ENCODE data around the gene NEK10. TPM values are rescaled to one million over a fixed set of nuclear protein-coding genes. Genes with fewer than 3 reads are reported as not detected.

Gene NEK10
- total and polyA plus RNA-seq, 2 donors from 2014 or later: 1.0 to 4.1 TPM

DNA sequence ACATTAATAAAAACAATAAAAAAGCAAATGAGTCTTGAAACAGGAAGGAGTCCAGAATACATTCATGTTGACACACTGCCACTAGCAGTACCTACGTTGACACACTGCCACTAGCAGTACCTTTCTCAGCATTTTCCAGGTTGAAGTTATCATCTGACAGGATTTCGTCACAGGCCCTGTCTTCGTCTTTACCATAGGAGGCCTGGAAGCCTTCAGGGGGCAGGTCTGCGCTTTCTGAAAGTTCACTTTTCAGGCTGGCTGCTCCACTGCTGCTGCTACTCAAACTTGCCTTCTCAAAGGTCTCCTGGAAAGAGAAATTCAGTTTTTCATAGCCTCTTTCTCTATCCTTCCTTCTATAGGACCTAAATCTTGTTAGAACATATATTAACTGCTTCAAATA, 194.7 kb downstream of the NEK10 start:
- H3K4me1 ChIP-seq (ENCODE audit: control insufficient read depth in 2 of 3, insufficient read depth in 2 of 3, low read depth in 1 of 3, low read length in 3 of 3): no peaks in the 10 kb centered on the region
- H3K27ac ChIP-seq (ENCODE audit: low read depth in 2 of 2, low read length in 2 of 2): no peak overlapping the region
- FAIRE-seq: no peak
- DNase-seq: no peak
- TF ChIP-seq, protein P1, sequence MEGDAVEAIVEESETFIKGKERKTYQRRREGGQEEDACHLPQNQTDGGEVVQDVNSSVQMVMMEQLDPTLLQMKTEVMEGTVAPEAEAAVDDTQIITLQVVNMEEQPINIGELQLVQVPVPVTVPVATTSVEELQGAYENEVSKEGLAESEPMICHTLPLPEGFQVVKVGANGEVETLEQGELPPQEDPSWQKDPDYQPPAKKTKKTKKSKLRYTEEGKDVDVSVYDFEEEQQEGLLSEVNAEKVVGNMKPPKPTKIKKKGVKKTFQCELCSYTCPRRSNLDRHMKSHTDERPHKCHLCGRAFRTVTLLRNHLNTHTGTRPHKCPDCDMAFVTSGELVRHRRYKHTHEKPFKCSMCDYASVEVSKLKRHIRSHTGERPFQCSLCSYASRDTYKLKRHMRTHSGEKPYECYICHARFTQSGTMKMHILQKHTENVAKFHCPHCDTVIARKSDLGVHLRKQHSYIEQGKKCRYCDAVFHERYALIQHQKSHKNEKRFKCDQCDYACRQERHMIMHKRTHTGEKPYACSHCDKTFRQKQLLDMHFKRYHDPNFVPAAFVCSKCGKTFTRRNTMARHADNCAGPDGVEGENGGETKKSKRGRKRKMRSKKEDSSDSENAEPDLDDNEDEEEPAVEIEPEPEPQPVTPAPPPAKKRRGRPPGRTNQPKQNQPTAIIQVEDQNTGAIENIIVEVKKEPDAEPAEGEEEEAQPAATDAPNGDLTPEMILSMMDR (IDR thresholded peaks at IDR 0.05; ENCODE audit: borderline replicate concordance, extremely low read depth, insufficient read depth): no peak
- H3K36me3 ChIP-seq (ENCODE audit: control insufficient read depth in 2 of 3, insufficient read depth in 3 of 3, low read length in 3 of 3): no peaks in the 10 kb centered on the region
- intact Hi-C loops (cut with DNase I): no loop called here
- no peaks in the 10 kb centered on the region for H3K9me3 ChIP-seq (ENCODE audit: control insufficient read depth in 2 of 3, insufficient read depth in 1 of 3, low read length in 3 of 3)
- no peaks in the 10 kb centered on the region for H3K27me3 ChIP-seq (ENCODE audit: control insufficient read depth, insufficient read depth, low read length)
- H3K9ac ChIP-seq (ENCODE audit: low read length in 3 of 3): no peak overlapping the region
- H3K4me3 ChIP-seq (ENCODE audit: low read length in 3 of 3): no peak overlapping the region

DNA sequence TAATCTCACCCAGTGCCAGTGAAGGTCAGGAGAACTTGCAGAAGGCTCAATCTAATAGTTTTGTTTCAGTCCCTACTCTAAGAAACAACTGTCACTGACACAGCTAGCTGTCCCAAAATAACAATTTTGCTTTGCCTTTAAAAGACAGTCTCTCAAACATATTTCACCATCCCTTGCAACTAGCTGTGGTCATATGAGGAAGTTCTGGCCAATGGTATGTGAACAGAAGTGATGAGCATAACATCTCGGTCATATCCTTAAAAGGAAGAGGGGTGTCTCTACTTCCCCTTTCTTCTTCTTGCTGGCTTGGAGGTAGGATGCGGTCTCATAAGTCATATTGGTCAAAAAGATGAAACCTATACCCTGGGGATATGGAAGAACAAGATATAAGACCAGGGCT, 198.1 kb downstream of the NEK10 start:
- Histone ChIP-seq H3K27ac (ENCODE audit: low read depth in 2 of 2, low read length in 2 of 2) (no peak overlapping the region), H3K9ac (ENCODE audit: low read length in 3 of 3) (no peak overlapping the region), H3K27me3 (ENCODE audit: control insufficient read depth, insufficient read depth, low read length) (no peaks in the 10 kb centered on the region), H3K4me1 (ENCODE audit: control insufficient read depth in 2 of 3, insufficient read depth in 2 of 3, low read depth in 1 of 3, low read length in 3 of 3) (no peaks in the 10 kb centered on the region), H3K4me3 (ENCODE audit: low read length in 3 of 3) (no peak overlapping the region), H3K36me3 (ENCODE audit: control insufficient read depth in 2 of 3, insufficient read depth in 3 of 3, low read length in 3 of 3) (no peaks in the 10 kb centered on the region), H3K9me3 (ENCODE audit: control insufficient read depth in 2 of 3, insufficient read depth in 1 of 3, low read length in 3 of 3) (no peaks in the 10 kb centered on the region)
- TF ChIP-seq, protein P1 (IDR thresholded peaks at IDR 0.05; ENCODE audit: borderline replicate concordance, extremely low read depth, insufficient read depth): no peak
- intact Hi-C loops (cut with DNase I): no loop called here
- no peak for DNase-seq
- FAIRE-seq: no peak

DNA sequence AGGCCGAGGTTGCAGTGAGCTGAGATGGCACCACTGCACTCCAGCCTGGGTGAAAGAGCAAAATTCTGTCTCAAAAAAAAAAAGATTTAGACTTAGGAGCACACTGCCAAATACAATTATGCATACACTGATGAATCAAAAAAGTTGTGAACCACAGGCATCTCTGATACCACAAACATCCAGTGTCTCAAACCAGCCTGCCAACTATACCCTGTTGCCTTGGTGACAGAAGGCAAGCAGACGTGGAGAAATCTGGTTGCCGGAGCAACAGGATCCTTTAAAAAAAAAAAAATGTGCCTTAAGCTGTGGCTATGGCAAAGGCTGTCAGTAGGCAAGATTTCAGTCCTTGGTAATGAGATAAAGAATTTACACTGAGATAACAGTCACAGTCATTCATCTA, 202.3 kb downstream of the NEK10 start:
- peak in 1 of 5 donors; percentile 12 for DNase-seq
- Histone ChIP-seq H3K27me3 (ENCODE audit: control insufficient read depth, insufficient read depth, low read length) (no peaks in the 10 kb centered on the region), H3K27ac (ENCODE audit: low read depth in 2 of 2, low read length in 2 of 2) (no peak overlapping the region), H3K9me3 (ENCODE audit: control insufficient read depth in 2 of 3, insufficient read depth in 1 of 3, low read length in 3 of 3) (no peaks in the 10 kb centered on the region), H3K4me1 (ENCODE audit: control insufficient read depth in 2 of 3, insufficient read depth in 2 of 3, low read depth in 1 of 3, low read length in 3 of 3) (no peaks in the 10 kb centered on the region), H3K36me3 (ENCODE audit: control insufficient read depth in 2 of 3, insufficient read depth in 3 of 3, low read length in 3 of 3) (no peaks in the 10 kb centered on the region), H3K9ac (ENCODE audit: low read length in 3 of 3) (no peak overlapping the region), H3K4me3 (ENCODE audit: low read length in 3 of 3) (no peak overlapping the region)
- FAIRE-seq: no peak
- TF ChIP-seq, protein P1 (IDR thresholded peaks at IDR 0.05; ENCODE audit: borderline replicate concordance, extremely low read depth, insufficient read depth): no peak
- intact Hi-C loops (cut with DNase I): no loop called here

DNA sequence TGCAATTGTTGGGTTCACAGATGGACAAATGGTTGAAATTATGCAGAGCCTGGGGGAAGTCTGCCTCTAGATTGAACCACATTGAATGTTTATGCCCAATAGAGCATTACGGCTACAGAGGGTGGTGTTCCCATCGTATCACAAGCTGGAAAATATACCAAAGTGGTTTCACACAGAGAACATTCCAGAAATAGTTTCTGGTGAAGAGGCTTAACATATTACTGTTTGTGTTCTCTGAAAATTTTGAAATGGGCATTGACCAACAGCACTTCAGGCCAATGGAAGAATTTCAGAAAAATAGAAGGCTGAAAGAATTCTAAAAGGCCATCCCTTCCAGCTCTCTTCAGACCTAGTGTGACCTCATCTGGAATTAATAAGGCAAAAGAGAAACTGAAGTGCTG, 203.9 kb downstream of the NEK10 start:
- TF ChIP-seq, protein P1 (IDR thresholded peaks at IDR 0.05; ENCODE audit: borderline replicate concordance, extremely low read depth, insufficient read depth): no peak
- no peak overlapping the region for H3K27ac ChIP-seq (ENCODE audit: low read depth in 2 of 2, low read length in 2 of 2)
- H3K36me3 ChIP-seq (ENCODE audit: control insufficient read depth in 2 of 3, insufficient read depth in 3 of 3, low read length in 3 of 3): no peaks in the 10 kb centered on the region
- intact Hi-C loops (cut with DNase I): no loop called here
- DNase-seq (peak in 1 of 5 donors; percentile 3), FAIRE-seq (no peak)
- no peak overlapping the region for H3K9ac ChIP-seq (ENCODE audit: low read length in 3 of 3)
- H3K9me3 ChIP-seq (ENCODE audit: control insufficient read depth in 2 of 3, insufficient read depth in 1 of 3, low read length in 3 of 3): no peaks in the 10 kb centered on the region
- no peaks in the 10 kb centered on the region for H3K4me1 ChIP-seq (ENCODE audit: control insufficient read depth in 2 of 3, insufficient read depth in 2 of 3, low read depth in 1 of 3, low read length in 3 of 3)
- no peaks in the 10 kb centered on the region for H3K27me3 ChIP-seq (ENCODE audit: control insufficient read depth, insufficient read depth, low read length)
- H3K4me3 ChIP-seq (ENCODE audit: low read length in 3 of 3): no peak overlapping the region
